ENCODE data around the gene KLF5.

KLF5 gene

DNA sequence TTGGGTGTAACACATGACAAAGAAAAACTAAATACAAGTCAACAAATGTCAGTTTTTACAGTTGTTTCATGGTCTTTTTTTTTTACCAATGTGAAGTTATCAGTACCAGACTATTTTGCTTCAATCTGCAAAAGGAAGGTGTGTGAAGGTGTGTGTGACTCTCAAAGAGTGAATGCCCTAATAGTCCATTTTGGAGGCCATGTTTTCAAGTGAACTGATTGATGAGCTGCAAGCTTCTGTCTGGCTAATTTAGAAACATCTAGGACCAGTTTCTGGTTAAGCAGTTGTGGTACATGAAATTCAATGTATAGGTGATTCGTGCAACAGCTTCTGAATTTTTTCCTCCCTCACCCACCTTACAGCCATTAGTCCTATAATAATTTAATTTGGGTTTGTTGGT, 16.1 kb downstream of the KLF5 start:
- H3K4me3 ChIP-seq (ENCODE audit: low read depth, low read length), result no peak overlapping the region
- TF ChIP-seq MYC (IDR thresholded peaks at IDR 0.05; ENCODE audit: low read depth, low read length) (no peak), POLR2A (IDR thresholded peaks at IDR 0.05; ENCODE audit: extremely low read depth, insufficient read length) (no peak)
- TF ChIP-seq, protein P1, sequence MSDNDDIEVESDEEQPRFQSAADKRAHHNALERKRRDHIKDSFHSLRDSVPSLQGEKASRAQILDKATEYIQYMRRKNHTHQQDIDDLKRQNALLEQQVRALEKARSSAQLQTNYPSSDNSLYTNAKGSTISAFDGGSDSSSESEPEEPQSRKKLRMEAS (IDR thresholded peaks at IDR 0.05; ENCODE audit: low read depth, low read length), result no peak
- TF ChIP-seq, protein P2, sequence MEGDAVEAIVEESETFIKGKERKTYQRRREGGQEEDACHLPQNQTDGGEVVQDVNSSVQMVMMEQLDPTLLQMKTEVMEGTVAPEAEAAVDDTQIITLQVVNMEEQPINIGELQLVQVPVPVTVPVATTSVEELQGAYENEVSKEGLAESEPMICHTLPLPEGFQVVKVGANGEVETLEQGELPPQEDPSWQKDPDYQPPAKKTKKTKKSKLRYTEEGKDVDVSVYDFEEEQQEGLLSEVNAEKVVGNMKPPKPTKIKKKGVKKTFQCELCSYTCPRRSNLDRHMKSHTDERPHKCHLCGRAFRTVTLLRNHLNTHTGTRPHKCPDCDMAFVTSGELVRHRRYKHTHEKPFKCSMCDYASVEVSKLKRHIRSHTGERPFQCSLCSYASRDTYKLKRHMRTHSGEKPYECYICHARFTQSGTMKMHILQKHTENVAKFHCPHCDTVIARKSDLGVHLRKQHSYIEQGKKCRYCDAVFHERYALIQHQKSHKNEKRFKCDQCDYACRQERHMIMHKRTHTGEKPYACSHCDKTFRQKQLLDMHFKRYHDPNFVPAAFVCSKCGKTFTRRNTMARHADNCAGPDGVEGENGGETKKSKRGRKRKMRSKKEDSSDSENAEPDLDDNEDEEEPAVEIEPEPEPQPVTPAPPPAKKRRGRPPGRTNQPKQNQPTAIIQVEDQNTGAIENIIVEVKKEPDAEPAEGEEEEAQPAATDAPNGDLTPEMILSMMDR (IDR thresholded peaks at IDR 0.05; ENCODE audit: low read depth, low read length), result no peak
- DNase-seq (ENCODE audit: low read depth), result no peak

DNA sequence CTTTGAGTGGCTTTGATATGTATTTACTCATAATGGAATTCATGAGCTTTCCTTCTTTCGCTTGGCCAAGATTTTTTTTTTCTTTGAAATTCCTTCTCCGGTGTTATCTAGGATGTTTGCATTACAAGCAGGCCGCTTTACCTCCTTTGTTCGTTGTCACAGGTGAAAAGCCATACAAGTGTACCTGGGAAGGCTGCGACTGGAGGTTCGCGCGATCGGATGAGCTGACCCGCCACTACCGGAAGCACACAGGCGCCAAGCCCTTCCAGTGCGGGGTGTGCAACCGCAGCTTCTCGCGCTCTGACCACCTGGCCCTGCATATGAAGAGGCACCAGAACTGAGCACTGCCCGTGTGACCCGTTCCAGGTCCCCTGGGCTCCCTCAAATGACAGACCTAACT, 16.7 kb downstream of the KLF5 start:
- TF ChIP-seq MYC (IDR thresholded peaks at IDR 0.05; ENCODE audit: low read depth, low read length), result no peak
- H3K4me3 ChIP-seq (ENCODE audit: low read depth, low read length), result no peak overlapping the region
- DNase-seq (ENCODE audit: low read depth), result no peak

DNA sequence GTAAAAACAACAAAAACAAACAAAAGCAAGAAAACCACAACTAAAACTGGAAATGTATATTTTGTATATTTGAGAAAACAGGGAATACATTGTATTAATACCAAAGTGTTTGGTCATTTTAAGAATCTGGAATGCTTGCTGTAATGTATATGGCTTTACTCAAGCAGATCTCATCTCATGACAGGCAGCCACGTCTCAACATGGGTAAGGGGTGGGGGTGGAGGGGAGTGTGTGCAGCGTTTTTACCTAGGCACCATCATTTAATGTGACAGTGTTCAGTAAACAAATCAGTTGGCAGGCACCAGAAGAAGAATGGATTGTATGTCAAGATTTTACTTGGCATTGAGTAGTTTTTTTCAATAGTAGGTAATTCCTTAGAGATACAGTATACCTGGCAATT, 17.1 kb downstream of the KLF5 start:
- TF ChIP-seq MYC (IDR thresholded peaks at IDR 0.05; ENCODE audit: low read depth, low read length) (no peak), POLR2A (IDR thresholded peaks at IDR 0.05; ENCODE audit: extremely low read depth, insufficient read length) (no peak)
- TF ChIP-seq, protein P1 (IDR thresholded peaks at IDR 0.05; ENCODE audit: low read depth, low read length), result no peak
- TF ChIP-seq, protein P2 (IDR thresholded peaks at IDR 0.05; ENCODE audit: low read depth, low read length), result no peak
- no peak for DNase-seq (ENCODE audit: low read depth)
- H3K4me3 ChIP-seq (ENCODE audit: low read depth, low read length), result no peak overlapping the region

DNA sequence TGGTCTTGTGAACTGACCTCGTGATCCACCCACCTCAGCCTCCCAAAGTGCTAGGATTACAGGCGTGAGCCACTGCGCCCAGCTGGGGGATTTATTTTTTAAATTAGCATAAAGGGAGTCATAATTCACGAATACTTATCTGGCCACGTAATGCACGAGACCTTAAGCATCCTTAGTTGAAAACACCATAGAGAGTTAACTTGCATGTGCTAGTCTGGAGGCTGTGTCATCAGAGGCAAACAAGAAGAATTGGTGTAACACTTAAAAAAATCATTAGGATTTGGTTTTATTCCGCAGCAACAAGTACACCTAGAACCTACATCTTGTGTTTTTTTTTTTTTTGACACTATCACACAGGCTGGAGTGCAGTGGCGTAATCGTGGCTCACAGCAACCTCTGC, 19.1 kb downstream of the KLF5 start:
- TF ChIP-seq, protein P1 (IDR thresholded peaks at IDR 0.05; ENCODE audit: low read depth, low read length), result no peak
- TF ChIP-seq POLR2A (IDR thresholded peaks at IDR 0.05; ENCODE audit: extremely low read depth, insufficient read length) (no peak), MYC (IDR thresholded peaks at IDR 0.05; ENCODE audit: low read depth, low read length) (no peak)
- TF ChIP-seq, protein P2 (IDR thresholded peaks at IDR 0.05; ENCODE audit: low read depth, low read length), result no peak
- no peak for DNase-seq (ENCODE audit: low read depth)
- no peak overlapping the region for H3K4me3 ChIP-seq (ENCODE audit: low read depth, low read length)

DNA sequence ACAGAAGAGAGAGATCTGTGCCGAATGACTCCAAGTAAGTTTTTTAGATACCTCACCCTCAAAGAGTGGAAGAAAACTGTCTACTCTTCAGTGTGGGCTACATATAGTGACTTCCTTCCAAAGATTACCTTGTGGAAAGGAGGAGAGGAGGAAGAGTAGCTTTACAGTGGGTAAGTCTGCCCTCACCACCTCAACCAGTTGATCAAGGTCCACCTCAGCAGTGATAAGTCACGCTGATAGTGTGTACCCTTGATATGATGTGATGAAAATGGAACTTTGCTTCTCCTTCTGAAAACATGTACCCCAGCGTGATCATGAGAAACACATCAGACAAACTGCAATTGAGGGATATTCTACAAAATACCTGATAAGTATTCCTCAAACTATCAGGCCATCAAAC, 20.6 kb downstream of the KLF5 start:
- H3K4me3 ChIP-seq (ENCODE audit: low read depth, low read length), result no peak overlapping the region
- no peak for TF ChIP-seq POLR2A (IDR thresholded peaks at IDR 0.05; ENCODE audit: extremely low read depth, insufficient read length)
- TF ChIP-seq, protein P2 (IDR thresholded peaks at IDR 0.05; ENCODE audit: low read depth, low read length), result no peak
- TF ChIP-seq, protein P1 (IDR thresholded peaks at IDR 0.05; ENCODE audit: low read depth, low read length), result no peak
- no peak for TF ChIP-seq MYC (IDR thresholded peaks at IDR 0.05; ENCODE audit: low read depth, low read length)
- DNase-seq (ENCODE audit: low read depth), result no peak

DNA sequence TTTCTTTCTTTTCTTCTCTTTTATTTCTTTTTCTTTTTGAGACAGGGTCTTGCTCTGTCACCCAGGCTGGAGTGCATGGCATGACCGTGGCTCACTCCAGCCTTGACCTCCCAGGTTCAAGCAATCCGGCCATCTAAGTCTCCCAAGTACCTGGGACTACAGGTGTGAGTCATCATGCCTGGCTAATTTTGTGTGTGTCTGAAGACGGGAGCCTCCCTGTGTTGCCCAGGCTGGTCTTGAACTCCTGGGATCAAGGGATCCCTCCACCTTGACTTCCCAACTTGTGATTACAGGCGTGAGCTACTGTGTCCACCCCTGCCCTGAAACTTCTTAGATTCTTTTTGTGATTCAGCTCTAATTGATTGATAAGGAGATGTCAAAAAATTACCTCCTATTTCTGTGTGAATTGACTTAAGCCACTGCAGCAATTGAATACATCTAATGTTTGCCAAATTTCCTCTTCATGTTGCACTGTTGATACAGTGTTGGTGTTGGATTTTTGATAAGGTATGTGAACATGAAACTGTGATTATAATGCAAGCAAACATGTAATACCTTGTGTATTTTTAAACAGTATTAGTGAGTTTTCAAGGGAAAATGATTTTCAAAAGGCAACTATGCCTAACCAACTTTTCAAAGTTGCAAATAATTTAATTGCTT, 22.6 kb downstream of the KLF5 start:
- no peak for DNase-seq (ENCODE audit: low read depth)
- H3K4me3 ChIP-seq (ENCODE audit: low read depth, low read length), result no peak overlapping the region
- TF ChIP-seq MYC (IDR thresholded peaks at IDR 0.05; ENCODE audit: low read depth, low read length), result no peak

DNA sequence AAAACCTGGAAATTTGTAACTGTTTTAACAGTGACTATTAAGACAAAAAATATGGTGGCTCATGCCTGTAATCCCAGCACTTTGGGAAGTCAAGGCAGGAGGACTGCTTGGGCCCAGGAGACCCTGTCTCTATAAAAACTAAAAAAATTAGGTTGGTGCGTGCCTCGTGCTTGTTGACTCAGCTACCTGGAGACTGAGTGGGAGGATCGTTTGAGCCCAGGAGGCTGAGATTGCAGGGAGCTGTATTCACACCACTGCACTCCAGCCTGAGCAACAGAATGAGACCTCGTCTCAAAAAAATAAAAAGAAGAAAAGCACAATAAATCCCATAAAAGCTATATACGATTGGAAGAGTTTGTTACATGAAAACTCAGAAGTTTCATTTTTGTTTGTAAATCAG, 23.7 kb downstream of the KLF5 start:
- H3K4me3 ChIP-seq (ENCODE audit: low read depth, low read length), result no peak overlapping the region
- TF ChIP-seq, protein P2 (IDR thresholded peaks at IDR 0.05; ENCODE audit: low read depth, low read length), result no peak
- TF ChIP-seq, protein P1 (IDR thresholded peaks at IDR 0.05; ENCODE audit: low read depth, low read length), result no peak
- TF ChIP-seq POLR2A (IDR thresholded peaks at IDR 0.05; ENCODE audit: extremely low read depth, insufficient read length) (no peak), MYC (IDR thresholded peaks at IDR 0.05; ENCODE audit: low read depth, low read length) (no peak)
- DNase-seq (ENCODE audit: low read depth), result no peak

Data from NB4 (cell line).